Measurements from ENCODE around the gene CERS6. TPM values are rescaled to one million over a fixed set of nuclear protein-coding genes. Genes with fewer than 3 reads are reported as not detected.
A peak's percentile ranks its signal among the peaks of the same experiment; 100 is the strongest.

The CERS6 gene
- total RNA-seq, 2 donors from 2014 or later = 12.5 to 16.3 TPM

DNA sequence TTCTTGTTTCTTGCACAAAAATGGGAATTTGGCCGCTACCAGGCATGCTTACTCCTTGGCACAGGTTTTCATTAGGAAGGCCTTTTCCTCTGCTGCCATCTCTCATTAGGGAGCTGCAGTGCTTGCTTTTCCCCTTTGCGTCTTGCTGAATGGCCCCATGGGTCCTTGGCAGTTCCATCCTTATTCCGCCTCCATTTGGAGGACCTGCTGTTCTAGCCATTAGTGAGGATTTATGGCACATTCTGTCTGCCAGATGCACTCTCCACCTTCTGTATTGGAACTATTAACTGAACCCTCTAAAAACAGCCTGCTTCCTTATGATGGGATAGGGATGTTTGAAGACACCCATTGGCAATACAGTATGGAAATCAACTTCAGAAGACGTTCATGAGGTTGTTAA, 242.9 kb downstream of the CERS6 start:
- Histone ChIP-seq H3K36me3 (replicated peaks in 1 of 2; ENCODE audit: insufficient read depth in 1 of 2, low read depth in 2 of 2) (no peaks in the 10 kb centered on the region), H3K4me3 (no peak overlapping the region), H3K27me3 (no peaks in the 10 kb centered on the region), H3K9me3 (no peaks in the 10 kb centered on the region), H3K27ac (no peak overlapping the region), H3K4me1 (peaks cover 11% of the 10 kb centered on the region)
- no peak for ATAC-seq
- DNase-seq = no peak
- intact Hi-C loops (cut with DNase I) = no loop called here
- TF ChIP-seq, protein P1, sequence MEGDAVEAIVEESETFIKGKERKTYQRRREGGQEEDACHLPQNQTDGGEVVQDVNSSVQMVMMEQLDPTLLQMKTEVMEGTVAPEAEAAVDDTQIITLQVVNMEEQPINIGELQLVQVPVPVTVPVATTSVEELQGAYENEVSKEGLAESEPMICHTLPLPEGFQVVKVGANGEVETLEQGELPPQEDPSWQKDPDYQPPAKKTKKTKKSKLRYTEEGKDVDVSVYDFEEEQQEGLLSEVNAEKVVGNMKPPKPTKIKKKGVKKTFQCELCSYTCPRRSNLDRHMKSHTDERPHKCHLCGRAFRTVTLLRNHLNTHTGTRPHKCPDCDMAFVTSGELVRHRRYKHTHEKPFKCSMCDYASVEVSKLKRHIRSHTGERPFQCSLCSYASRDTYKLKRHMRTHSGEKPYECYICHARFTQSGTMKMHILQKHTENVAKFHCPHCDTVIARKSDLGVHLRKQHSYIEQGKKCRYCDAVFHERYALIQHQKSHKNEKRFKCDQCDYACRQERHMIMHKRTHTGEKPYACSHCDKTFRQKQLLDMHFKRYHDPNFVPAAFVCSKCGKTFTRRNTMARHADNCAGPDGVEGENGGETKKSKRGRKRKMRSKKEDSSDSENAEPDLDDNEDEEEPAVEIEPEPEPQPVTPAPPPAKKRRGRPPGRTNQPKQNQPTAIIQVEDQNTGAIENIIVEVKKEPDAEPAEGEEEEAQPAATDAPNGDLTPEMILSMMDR (IDR thresholded peaks at IDR 0.05) = no peak
- TF ChIP-seq POLR2A (IDR thresholded peaks at IDR 0.05) = no peak
- WGBS, 2 donors = 87 to 91% methylated on average over 4 of the region's 4 CpGs

DNA sequence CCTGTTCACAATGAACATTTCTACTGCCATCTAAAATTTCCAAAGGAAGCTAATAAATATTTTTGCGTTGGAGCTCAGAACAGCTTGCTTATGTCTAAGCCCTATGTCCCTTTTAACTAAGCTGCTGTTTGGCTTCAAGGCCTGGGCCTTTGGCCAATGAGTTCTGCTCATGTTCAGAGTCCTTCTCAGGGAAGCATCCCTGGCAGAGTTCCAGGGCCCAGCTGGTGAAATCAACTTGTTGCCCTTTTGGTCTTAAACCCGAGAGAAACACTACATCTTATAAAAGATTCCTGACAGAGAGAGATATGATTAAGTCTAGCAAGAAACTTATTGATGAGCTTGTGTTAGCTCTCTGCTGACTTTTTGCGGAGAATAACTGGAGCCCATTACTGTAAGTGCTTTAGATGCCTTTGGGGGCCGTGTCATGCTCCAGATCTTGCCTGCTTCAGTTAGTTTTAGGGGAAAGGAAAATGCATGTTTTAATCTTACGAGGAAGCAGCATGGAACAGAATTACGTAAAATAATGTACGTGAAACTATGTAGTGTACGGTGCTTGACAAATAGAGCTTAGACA, 243.9 kb downstream of the CERS6 start:
- H3K4me3 ChIP-seq = no peak overlapping the region
- H3K27ac ChIP-seq = no peak overlapping the region
- H3K27me3 ChIP-seq = no peaks in the 10 kb centered on the region
- TF ChIP-seq, protein P1 (IDR thresholded peaks at IDR 0.05) = no peak
- no peak for TF ChIP-seq POLR2A (IDR thresholded peaks at IDR 0.05)
- H3K4me1 ChIP-seq = peaks cover 2% of the 10 kb centered on the region
- no peaks in the 10 kb centered on the region for H3K36me3 ChIP-seq (replicated peaks in 1 of 2; ENCODE audit: insufficient read depth in 1 of 2, low read depth in 2 of 2)
- H3K9me3 ChIP-seq = no peaks in the 10 kb centered on the region
- 86 to 89% methylated on average over 8 of the region's 8 CpGs for WGBS, 2 donors
- intact Hi-C loops (cut with DNase I) = no loop called here
- DNase-seq (peak; percentile 52 to 66 (median 62)), ATAC-seq (no peak)

- no peaks in the 10 kb centered on the region for H3K27me3 ChIP-seq
- no peak for ATAC-seq
- no peak overlapping the region for H3K4me3 ChIP-seq
- DNase-seq = no peak
- TF ChIP-seq POLR2A (IDR thresholded peaks at IDR 0.05) = no peak
- TF ChIP-seq, protein P1 (IDR thresholded peaks at IDR 0.05) = no peak
- H3K4me1 ChIP-seq = peaks cover 8% of the 10 kb centered on the region
- 76 to 84% methylated on average over 5 of the region's 5 CpGs for WGBS, 2 donors
- no peak overlapping the region for H3K27ac ChIP-seq
- no peaks in the 10 kb centered on the region for H3K36me3 ChIP-seq (replicated peaks in 1 of 2; ENCODE audit: insufficient read depth in 1 of 2, low read depth in 2 of 2)
- intact Hi-C loops (cut with DNase I) = no loop called here
- no peaks in the 10 kb centered on the region for H3K9me3 ChIP-seq
Measured at GRCh38 chr2:168700615-168701245, 244.7 kb downstream of the CERS6 start.

GRCh38 chr2:168702579-168702978, 246.5 kb downstream of the CERS6 start:
- no peak for TF ChIP-seq POLR2A (IDR thresholded peaks at IDR 0.05)
- TF ChIP-seq, protein P1 (IDR thresholded peaks at IDR 0.05) = no peak
- DNase-seq = no peak
- Histone ChIP-seq H3K4me3 (no peak overlapping the region), H3K27ac (no peak overlapping the region), H3K4me1 (peaks cover 20% of the 10 kb centered on the region), H3K9me3 (no peaks in the 10 kb centered on the region), H3K36me3 (replicated peaks in 1 of 2; ENCODE audit: insufficient read depth in 1 of 2, low read depth in 2 of 2) (no peaks in the 10 kb centered on the region), H3K27me3 (no peaks in the 10 kb centered on the region)
- intact Hi-C loops (cut with DNase I) = no loop called here
- ATAC-seq = no peak
- 95 to 96% methylated on average over 2 of the region's 2 CpGs for WGBS, 2 donors

- Histone ChIP-seq H3K36me3 (replicated peaks in 1 of 2; ENCODE audit: insufficient read depth in 1 of 2, low read depth in 2 of 2) (no peaks in the 10 kb centered on the region), H3K27ac (no peak overlapping the region), H3K4me1 (peaks cover 20% of the 10 kb centered on the region), H3K27me3 (no peaks in the 10 kb centered on the region), H3K4me3 (no peak overlapping the region), H3K9me3 (no peaks in the 10 kb centered on the region)
- intact Hi-C loops (cut with DNase I) = no loop called here
- no peak for ATAC-seq
- WGBS, 2 donors = 94 to 99% methylated on average over 4 to 5 of the region's 5 CpGs
- no peak for DNase-seq
- no peak for TF ChIP-seq POLR2A (IDR thresholded peaks at IDR 0.05)
- TF ChIP-seq, protein P1 (IDR thresholded peaks at IDR 0.05) = no peak
Measured at GRCh38 chr2:168703926-168704325, 247.9 kb downstream of the CERS6 start.

Measured in body of pancreas (tissue), 4 donors.